RWPE2 (cell line): ENCODE data around the gene CCDC71L.

Source experiments
- ATAC-seq: fragments of 200-7000 bp; cut with Tn5 transposase; 3 replicates; pipeline ENCODE4 v1.9.1; 2021; ENCODE audit warnings: low read depth
- DNase-seq: peaks from one replicate; pipeline ENCODE4 v3.0.0-alpha.2; 2020; ENCODE audit warnings: low spot score
- H3K27ac ChIP-seq: fragments of 450-650 bp; 2 replicates; pipeline ENCODE4 v1.5.1; 2017; ENCODE audit warnings: mild to moderate bottlenecking; ENCODE audit not compliant: poor library complexity, severe bottlenecking
- H3K27me3 ChIP-seq: fragments of 250-450 bp; sonication (Bioruptor Pico); 2 replicates; pipeline ENCODE4 v1.5.1; 2021; ENCODE audit warnings: mild to moderate bottlenecking, moderate library complexity; ENCODE audit not compliant: insufficient read depth, poor library complexity, severe bottlenecking
- H3K36me3 ChIP-seq: fragments of 250-450 bp; sonication (Bioruptor Pico); 2 replicates; pipeline ENCODE4 v1.5.1; 2020; ENCODE audit warnings: low read depth, mild to moderate bottlenecking, moderate library complexity
- H3K4me1 ChIP-seq: fragments of 250-450 bp; sonication (Bioruptor Pico); 2 replicates; pipeline ENCODE4 v1.5.1; 2021; ENCODE audit warnings: mild to moderate bottlenecking, moderate library complexity; ENCODE audit not compliant: insufficient read depth, poor library complexity, severe bottlenecking
- H3K4me3 ChIP-seq: fragments of 250-450 bp; sonication (Bioruptor Pico); 2 replicates; pipeline ENCODE4 v1.5.1; 2021; ENCODE audit warnings: mild to moderate bottlenecking, moderate library complexity; ENCODE audit not compliant: severe bottlenecking
- H3K9me3 ChIP-seq: fragments of 250-450 bp; sonication (Bioruptor Pico); 2 replicates; pipeline ENCODE4 v1.5.1; 2021; ENCODE audit warnings: mild to moderate bottlenecking, moderate library complexity; ENCODE audit not compliant: severe bottlenecking
- CTCF ChIP-seq: fragments of 450-650 bp; IDR thresholded peaks from one replicate; pipeline ENCODE4 v1.5.1; 2017; ENCODE audit warnings: mild to moderate bottlenecking, moderate library complexity; ENCODE audit not compliant: poor library complexity, severe bottlenecking

CCDC71L gene

GRCh38 chr7:106639476-106640334 is 21.3 kb downstream of the CCDC71L start:
- no peaks in the 10 kb centered on the region for H3K36me3 ChIP-seq
- no peak for DNase-seq
- no peaks in the 10 kb centered on the region for H3K9me3 ChIP-seq
- no peaks in the 10 kb centered on the region for H3K4me1 ChIP-seq
- TF ChIP-seq CTCF = no peak
- no peaks in the 10 kb centered on the region for H3K27me3 ChIP-seq
- no peak for ATAC-seq
- no peak overlapping the region for H3K4me3 ChIP-seq
- H3K27ac ChIP-seq = no peak overlapping the region

GRCh38 chr7:106635411-106635810 is 25.5 kb downstream of the CCDC71L start:
- no peak for ATAC-seq
- no peak for TF ChIP-seq CTCF
- DNase-seq = no peak
- Histone ChIP-seq H3K27me3 (peaks cover 9% of the 10 kb centered on the region), H3K9me3 (no peaks in the 10 kb centered on the region), H3K36me3 (no peaks in the 10 kb centered on the region), H3K4me3 (no peak overlapping the region), H3K27ac (no peak overlapping the region), H3K4me1 (no peaks in the 10 kb centered on the region)

GRCh38 chr7:106634958-106635357 is 26.0 kb downstream of the CCDC71L start:
- no peak overlapping the region for H3K27ac ChIP-seq
- DNase-seq (no peak), ATAC-seq (no peak)
- H3K9me3 ChIP-seq = no peaks in the 10 kb centered on the region
- no peak for TF ChIP-seq CTCF
- no peaks in the 10 kb centered on the region for H3K36me3 ChIP-seq
- H3K4me3 ChIP-seq = no peak overlapping the region
- H3K27me3 ChIP-seq = peaks cover 9% of the 10 kb centered on the region
- no peaks in the 10 kb centered on the region for H3K4me1 ChIP-seq

- no peak for TF ChIP-seq CTCF
- ATAC-seq (no peak), DNase-seq (no peak)
- H3K36me3 ChIP-seq = no peaks in the 10 kb centered on the region
- no peak overlapping the region for H3K27ac ChIP-seq
- H3K4me3 ChIP-seq = no peak overlapping the region
- peaks cover 9% of the 10 kb centered on the region for H3K27me3 ChIP-seq
- H3K9me3 ChIP-seq = no peaks in the 10 kb centered on the region
- H3K4me1 ChIP-seq = peaks cover 9% of the 10 kb centered on the region
Observed at GRCh38 chr7:106630648-106631047, 30.3 kb downstream of the CCDC71L start.

- TF ChIP-seq CTCF = no peak
- peaks cover 9% of the 10 kb centered on the region for H3K27me3 ChIP-seq
- H3K36me3 ChIP-seq = no peaks in the 10 kb centered on the region
- no peak overlapping the region for H3K27ac ChIP-seq
- H3K9me3 ChIP-seq = no peaks in the 10 kb centered on the region
- peaks cover 9% of the 10 kb centered on the region for H3K4me1 ChIP-seq
- H3K4me3 ChIP-seq = no peak overlapping the region
- DNase-seq = no peak
- no peak for ATAC-seq
Observed at GRCh38 chr7:106629516-106629915, 31.4 kb downstream of the CCDC71L start.
